Choroid plexus epithelial cell (primary cell): ENCODE measurements around the gene AOPEP.

ENCODE experiments used
- DNase-seq: peaks from one replicate; pipeline ENCODE4 v3.0.0-alpha.2; 2010; ENCODE audit warnings: low read depth
- H3K4me3 ChIP-seq: 2 replicates; pipeline ENCODE4 v1.5.1; 2011; ENCODE audit warnings: low read depth, mild to moderate bottlenecking, control low read depth, low read length, moderate library complexity
- TF ChIP-seq, protein P1 (sequence below): conservative IDR thresholded peaks from 2 replicates; pipeline ENCODE4 v1.5.1; 2011; ENCODE audit warnings: low read depth, mild to moderate bottlenecking, control low read depth, inconsistent platforms, low read length, moderate library complexity

AOPEP gene

DNA sequence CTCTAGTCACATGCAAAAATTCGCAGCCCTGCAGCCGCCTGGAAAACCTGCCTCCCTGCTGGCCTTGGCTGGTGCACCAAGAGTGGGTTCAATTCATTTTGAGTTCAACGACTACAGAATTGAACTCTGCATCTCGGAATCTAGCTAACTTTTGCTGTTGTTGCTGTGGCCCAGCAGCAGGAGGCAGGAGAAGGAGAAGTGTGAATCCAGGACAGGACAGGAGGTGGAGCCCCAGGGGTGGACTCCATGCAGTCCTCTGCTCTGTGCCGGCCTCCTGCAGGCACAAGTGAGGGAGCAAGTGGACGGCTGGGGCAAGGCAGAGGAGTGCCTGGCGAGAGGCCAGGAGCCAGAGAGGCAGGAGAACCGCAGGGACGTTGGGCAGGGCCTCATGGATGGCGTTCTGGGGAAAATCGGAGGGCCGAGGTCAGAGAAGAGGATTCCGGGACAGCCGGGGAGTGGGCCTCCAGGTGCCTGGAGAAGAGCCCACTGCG, 376.8 kb downstream of the AOPEP start:
- DNase-seq = no peak
- TF ChIP-seq, protein P1, sequence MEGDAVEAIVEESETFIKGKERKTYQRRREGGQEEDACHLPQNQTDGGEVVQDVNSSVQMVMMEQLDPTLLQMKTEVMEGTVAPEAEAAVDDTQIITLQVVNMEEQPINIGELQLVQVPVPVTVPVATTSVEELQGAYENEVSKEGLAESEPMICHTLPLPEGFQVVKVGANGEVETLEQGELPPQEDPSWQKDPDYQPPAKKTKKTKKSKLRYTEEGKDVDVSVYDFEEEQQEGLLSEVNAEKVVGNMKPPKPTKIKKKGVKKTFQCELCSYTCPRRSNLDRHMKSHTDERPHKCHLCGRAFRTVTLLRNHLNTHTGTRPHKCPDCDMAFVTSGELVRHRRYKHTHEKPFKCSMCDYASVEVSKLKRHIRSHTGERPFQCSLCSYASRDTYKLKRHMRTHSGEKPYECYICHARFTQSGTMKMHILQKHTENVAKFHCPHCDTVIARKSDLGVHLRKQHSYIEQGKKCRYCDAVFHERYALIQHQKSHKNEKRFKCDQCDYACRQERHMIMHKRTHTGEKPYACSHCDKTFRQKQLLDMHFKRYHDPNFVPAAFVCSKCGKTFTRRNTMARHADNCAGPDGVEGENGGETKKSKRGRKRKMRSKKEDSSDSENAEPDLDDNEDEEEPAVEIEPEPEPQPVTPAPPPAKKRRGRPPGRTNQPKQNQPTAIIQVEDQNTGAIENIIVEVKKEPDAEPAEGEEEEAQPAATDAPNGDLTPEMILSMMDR = peak; percentile 36
- no peak overlapping the region for H3K4me3 ChIP-seq

DNA sequence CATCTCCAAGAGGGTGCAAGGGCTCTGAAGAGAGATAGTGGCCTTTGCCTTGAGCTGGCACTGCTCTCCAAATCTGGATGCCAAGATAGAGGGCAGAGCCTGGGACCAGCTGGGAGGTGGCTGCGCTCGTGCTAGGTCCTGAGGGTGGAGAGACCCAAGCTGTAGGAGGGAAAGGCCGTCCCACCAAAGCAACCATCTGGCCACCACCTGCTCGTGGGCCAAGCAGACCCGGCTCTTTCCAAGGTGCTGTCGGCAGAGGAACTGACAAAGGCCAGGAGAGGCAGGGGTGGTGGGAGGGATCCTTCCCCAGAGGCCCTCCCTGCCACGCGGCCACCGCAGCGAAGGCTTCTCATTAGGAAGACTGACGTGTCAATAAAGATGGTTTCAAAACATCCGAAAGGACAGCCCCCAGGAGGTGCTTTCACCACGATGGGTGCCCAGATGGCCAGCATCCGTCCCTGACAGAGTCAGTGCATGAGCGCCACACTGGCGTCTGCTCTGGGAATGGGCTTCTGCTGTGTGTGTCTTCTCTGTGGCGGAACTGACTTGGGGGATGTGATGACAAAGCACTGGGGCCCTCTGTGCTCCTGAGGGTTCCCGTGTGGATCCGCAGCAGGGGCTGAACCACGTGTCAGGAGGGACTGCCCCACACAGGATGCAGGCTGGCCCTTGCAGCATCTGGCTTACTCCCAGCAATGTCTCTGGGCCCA, 377.5 kb downstream of the AOPEP start:
- H3K4me3 ChIP-seq = no peak overlapping the region
- no peak for DNase-seq
- TF ChIP-seq, protein P1 = no peak

DNA sequence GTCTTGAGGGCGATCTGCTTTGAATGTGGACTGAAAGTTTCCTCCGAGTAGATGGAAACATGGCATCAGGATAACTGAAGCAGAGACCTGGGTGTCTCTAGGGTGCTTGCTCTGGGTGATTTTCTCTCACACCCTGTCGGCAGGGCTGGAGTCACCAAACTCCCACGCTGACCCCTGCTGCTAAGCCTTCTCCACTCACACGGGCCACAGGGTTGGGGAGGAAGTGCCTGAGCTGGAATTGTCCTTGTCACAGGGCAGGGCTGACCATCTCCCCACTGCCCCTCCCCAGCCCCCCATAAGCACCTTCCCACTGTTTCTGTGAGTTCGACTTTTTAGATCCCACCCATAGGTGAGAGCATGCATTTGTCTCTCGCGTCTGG, 378.1 kb downstream of the AOPEP start:
- TF ChIP-seq, protein P1 = no peak
- no peak for DNase-seq
- no peak overlapping the region for H3K4me3 ChIP-seq

DNA sequence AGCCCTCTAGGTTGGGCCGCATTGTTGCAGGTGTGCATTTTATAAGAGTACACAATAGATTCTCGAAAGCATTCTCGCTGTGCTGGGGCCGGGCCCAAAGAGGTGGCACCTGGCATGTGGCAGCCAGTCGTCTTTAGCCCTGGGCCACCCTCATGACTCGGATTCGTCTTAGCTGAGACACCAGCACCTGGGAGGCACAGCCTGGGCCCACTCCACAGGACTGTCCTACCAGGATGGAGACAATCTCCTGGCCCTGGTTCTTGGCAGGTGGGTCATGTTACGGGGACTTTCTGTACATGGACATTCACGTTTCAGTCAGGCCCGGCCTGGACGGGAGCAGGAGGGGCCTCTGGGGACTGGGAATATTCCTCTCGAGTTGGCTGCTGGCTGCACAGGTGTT, 378.5 kb downstream of the AOPEP start:
- TF ChIP-seq, protein P1 = no peak
- no peak for DNase-seq
- no peak overlapping the region for H3K4me3 ChIP-seq

DNA sequence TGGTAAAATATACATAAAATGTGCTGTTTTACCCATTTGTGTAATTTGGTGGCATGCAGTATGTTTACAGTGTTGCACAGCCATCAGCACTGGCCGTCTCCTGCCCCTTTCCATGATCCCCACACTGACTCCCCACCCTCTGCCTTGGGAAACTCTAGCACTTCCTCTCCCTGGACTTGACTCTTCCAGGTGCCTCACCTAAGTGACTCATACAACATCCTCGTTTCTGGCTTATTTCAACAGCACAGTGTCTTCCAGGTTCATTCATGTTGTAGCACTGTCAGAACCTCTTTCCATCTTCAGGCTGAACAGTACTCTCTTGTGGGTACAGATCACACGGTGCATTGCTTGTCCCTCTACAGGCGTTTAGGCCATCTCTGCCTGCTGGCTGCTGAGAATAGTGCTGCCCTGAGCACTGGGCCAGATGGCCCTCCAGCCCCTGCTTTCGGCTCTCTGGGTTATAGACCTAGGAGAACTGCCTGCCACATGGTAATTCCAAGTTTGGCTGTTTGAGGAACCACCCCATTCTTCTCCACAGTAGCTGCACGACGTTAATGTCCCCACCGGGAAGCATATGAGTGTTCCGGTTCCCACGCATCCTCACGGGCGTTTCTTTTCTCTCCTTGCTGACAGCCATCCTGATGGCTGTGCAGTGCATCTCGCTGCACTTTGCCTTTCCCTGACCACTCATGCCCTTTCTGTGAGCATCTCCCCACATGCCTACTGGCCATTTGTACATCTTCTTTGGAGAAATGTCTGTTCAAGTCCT, 379.2 kb downstream of the AOPEP start:
- TF ChIP-seq, protein P1 = no peak
- DNase-seq = no peak
- H3K4me3 ChIP-seq = no peak overlapping the region

DNA sequence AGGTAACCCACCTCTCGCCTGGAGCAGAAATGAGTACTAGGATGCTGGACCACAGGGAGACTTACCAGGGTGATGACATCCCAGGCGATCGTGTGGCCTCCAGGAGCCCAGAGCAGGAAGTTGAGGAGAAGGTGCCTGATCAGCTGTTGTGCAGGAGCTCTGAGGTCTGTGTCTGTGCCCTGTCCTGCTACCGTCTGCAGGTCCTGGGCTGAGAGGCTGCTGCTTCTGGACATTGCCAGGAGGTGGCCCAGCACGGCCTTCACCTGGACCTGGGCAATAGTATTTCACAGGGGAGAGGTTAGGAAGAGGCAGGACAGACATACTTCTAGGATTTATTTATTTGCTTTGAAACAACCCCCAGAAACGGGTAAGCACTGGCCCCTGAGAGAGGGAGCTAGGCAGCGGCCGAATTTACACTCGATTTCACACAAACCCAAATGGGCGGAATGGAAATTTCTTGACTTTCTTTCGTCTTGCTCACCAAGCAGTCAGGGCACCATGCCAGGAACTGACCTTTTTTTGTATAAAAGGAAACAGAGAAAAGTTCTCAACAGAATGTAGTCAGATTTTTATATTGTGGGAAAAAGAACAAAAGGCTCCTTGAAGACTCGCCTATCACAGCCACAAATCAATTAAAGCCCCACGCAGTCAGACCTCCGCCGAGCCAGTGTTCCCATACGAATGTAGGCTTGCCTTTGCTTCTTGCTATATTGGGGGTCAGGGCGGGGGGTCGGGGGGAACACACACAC, 380.7 kb downstream of the AOPEP start:
- TF ChIP-seq, protein P1 = no peak
- peak; percentile 80 for DNase-seq
- H3K4me3 ChIP-seq = no peak overlapping the region
